Measurements from ENCODE around the gene GPR78.

The GPR78 gene

DNA sequence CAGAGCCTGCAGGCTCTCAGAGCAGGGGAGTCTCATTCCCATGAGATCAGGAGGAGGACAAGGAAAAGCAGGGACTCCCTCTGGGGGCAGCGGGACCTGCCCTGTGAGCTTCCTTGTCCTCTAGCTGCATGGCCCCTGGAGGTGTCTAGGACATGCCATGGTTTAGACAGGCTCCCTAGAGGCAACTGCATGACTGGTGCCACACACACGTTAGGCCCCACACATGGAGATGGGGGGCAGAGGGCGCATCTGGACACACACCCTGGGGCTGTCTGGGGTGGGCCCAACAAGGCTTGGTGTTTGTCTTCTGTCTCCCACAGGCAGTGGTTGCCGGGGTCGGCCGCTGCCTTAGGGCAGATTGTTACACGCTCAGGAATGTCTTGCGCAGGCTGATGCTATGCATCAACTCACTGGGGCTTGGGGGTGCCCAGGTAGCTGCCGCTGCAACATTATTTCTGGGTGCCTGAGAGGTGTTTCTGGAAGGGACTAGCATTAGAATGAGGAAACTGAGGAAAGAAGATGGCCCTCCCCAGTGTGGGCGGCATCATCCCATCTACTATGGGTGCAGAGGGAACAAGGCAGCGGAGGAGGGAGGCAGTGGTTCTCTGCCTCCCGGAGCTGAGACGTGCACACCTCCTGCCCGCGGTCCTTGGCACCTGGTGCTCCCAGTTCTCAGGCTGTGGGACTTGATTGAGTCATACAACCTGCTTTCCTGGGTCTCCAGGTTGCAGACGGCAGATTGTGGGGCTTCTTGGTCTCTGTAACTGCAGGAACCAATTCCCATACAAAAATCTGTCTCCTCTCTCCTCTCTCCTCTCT lies 32.1 kb upstream of the GPR78 start:
- Histone ChIP-seq H3K4me3 (ENCODE audit: low read depth, low read length) (no peak overlapping the region), H3K27me3 (ENCODE audit: control insufficient read depth, insufficient read depth, low read length) (no peaks in the 10 kb centered on the region), H2AFZ (no peak overlapping the region), H3K36me3 (ENCODE audit: control insufficient read depth, insufficient read depth, low read length) (no peaks in the 10 kb centered on the region), H3K9ac (no peak overlapping the region), H3K4me1 (no peaks in the 10 kb centered on the region), H3K79me2 (no peaks in the 10 kb centered on the region), H3K27ac (no peak overlapping the region), H3K9me3 (ENCODE audit: control insufficient read depth, low read length) (no peaks in the 10 kb centered on the region), H3K4me2 (ENCODE audit: low read length) (no peak overlapping the region)
- TF ChIP-seq CTCF (IDR thresholded peaks at IDR 0.05) = no peak

- no peaks in the 10 kb centered on the region for H3K27me3 ChIP-seq (ENCODE audit: control insufficient read depth, insufficient read depth, low read length)
- H2AFZ ChIP-seq = no peak overlapping the region
- H3K36me3 ChIP-seq (ENCODE audit: control insufficient read depth, insufficient read depth, low read length) = no peaks in the 10 kb centered on the region
- no peak for TF ChIP-seq CTCF (IDR thresholded peaks at IDR 0.05)
- H3K4me3 ChIP-seq (ENCODE audit: low read depth, low read length) = no peak overlapping the region
- H3K27ac ChIP-seq = no peak overlapping the region
- H3K79me2 ChIP-seq = no peaks in the 10 kb centered on the region
- H3K4me1 ChIP-seq = no peaks in the 10 kb centered on the region
- H3K9ac ChIP-seq = no peak overlapping the region
- H3K9me3 ChIP-seq (ENCODE audit: control insufficient read depth, low read length) = no peaks in the 10 kb centered on the region
- H3K4me2 ChIP-seq (ENCODE audit: low read length) = no peak overlapping the region
Measured at GRCh38 chr4:8548731-8549351, 31.4 kb upstream of the GPR78 start.

DNA sequence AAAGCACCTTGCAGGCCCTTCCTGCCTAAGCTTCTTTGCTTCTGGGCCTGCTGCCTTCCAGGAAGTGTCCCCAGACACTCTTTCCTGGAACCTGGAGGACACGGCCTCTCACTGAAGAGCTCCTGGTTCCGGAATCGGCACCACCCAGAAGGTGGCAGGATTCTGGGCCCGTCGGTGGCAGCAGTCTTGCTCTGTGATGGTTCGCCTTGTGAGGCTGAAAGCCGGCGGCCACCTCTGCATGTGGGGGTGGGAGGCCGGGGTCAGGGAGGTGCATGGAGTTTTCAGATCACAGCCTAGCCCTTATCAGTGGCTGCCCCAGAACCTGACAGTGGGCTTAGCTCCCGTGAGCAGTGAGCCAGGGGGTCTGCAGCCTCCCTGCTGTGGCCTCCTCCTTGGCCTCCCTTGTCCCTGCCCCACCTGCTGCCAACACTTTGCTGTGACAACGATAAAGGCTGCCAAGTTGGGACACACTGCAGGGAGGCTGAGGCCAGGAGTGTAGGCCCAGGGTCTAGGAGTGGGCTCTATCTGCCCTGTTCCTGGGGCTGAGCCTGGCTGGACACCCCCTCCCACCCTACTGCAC lies 30.8 kb upstream of the GPR78 start:
- no peaks in the 10 kb centered on the region for H3K27me3 ChIP-seq (ENCODE audit: control insufficient read depth, insufficient read depth, low read length)
- no peak overlapping the region for H3K27ac ChIP-seq
- H2AFZ ChIP-seq = no peak overlapping the region

DNA sequence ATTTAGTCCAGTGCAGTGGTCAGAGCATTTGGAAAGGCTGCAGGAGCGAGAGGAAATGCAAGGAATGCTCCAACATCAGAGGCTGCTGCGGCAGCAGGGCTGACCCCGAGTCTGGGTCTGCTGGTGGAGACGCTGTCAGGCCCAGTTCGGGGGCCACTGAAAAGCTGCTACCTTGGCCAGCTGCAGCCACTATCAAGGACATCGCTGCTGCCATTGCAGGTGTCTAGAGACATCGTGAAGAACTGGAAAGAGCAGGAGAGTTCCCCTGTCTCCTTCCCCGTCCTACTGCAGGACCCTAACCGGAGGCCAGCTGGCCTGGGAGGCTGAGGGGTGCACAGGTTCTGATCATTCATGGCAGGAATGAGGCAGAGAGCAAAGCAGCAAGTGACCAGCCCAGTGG lies 29.5 kb upstream of the GPR78 start:
- Histone ChIP-seq H3K79me2 (no peaks in the 10 kb centered on the region), H3K9ac (no peak overlapping the region), H3K36me3 (ENCODE audit: control insufficient read depth, insufficient read depth, low read length) (no peaks in the 10 kb centered on the region), H3K4me3 (ENCODE audit: low read depth, low read length) (no peak overlapping the region), H3K9me3 (ENCODE audit: control insufficient read depth, low read length) (no peaks in the 10 kb centered on the region), H2AFZ (no peak overlapping the region), H3K4me1 (no peaks in the 10 kb centered on the region), H3K4me2 (ENCODE audit: low read length) (no peak overlapping the region), H3K27me3 (ENCODE audit: control insufficient read depth, insufficient read depth, low read length) (no peaks in the 10 kb centered on the region), H3K27ac (no peak overlapping the region)
- TF ChIP-seq CTCF (IDR thresholded peaks at IDR 0.05) = no peak

More for the DNA sequence above, 30.8 kb upstream of the GPR78 start:
- Histone ChIP-seq H3K36me3 (ENCODE audit: control insufficient read depth, insufficient read depth, low read length) (no peaks in the 10 kb centered on the region), H3K4me3 (ENCODE audit: low read depth, low read length) (no peak overlapping the region), H3K4me1 (no peaks in the 10 kb centered on the region), H3K4me2 (ENCODE audit: low read length) (no peak overlapping the region), H3K79me2 (no peaks in the 10 kb centered on the region), H3K9me3 (ENCODE audit: control insufficient read depth, low read length) (no peaks in the 10 kb centered on the region), H3K9ac (no peak overlapping the region)
- no peak for TF ChIP-seq CTCF (IDR thresholded peaks at IDR 0.05)
